Activated CD8-positive, alpha-beta T cell treated with anti-CD3 and anti-CD28 coated beads for 36 hours (primary cell): ENCODE measurements around the gene HDAC8. TPM values are rescaled to one million over a fixed set of nuclear protein-coding genes. Genes with fewer than 3 reads are reported as not detected.

Source experiments
- ATAC-seq: fragments of 200-7000 bp; cut with Tn5 transposase; one replicate; pipeline ENCODE4 v1.10.0; 2021; ENCODE audit warnings: mild to moderate bottlenecking, moderate library complexity
- CTCF ChIA-PET: fragments of 350-600 bp; sonication (Branson Sonifier 250); formaldehyde crosslinking; loops from one replicate; lab custom pipeline; 2021; ENCODE audit warnings: antibody characterized with exemption; lab: Charles Lee
- POLR2A ChIA-PET: fragments of 350-600 bp; sonication (Branson Sonifier 250); formaldehyde crosslinking; loops from one replicate; lab custom pipeline; 2021; ENCODE audit warnings: antibody characterized with exemption; lab: Charles Lee
- DNase-seq: peaks from one replicate; pipeline ENCODE4 v3.0.0-alpha.2; 2020
- H3K27ac Mint-ChIP-seq: one replicate; pipeline ENCODE4 v1.8.0; 2021; ENCODE audit warnings: mild to moderate bottlenecking, mixed read lengths
- H3K27me3 Mint-ChIP-seq: one replicate; pipeline ENCODE4 v1.8.0; 2021; ENCODE audit warnings: mixed read lengths
- H3K36me3 Mint-ChIP-seq: one replicate; pipeline ENCODE4 v1.8.0; 2021; ENCODE audit warnings: low read depth, mixed read lengths
- H3K4me1 Mint-ChIP-seq: one replicate; pipeline ENCODE4 v1.8.0; 2021; ENCODE audit warnings: low read depth, mixed read lengths
- H3K4me3 Mint-ChIP-seq: one replicate; pipeline ENCODE4 v1.8.0; 2021; ENCODE audit warnings: mild to moderate bottlenecking, moderate library complexity, mixed read lengths
- H3K9me3 Mint-ChIP-seq: one replicate; pipeline ENCODE4 v1.8.0; 2021; ENCODE audit warnings: mixed read lengths
- CTCF ChIP-seq: fragments of 200-600 bp; IDR thresholded peaks from one replicate; pipeline ENCODE4 v1.8.0; 2022; ENCODE audit warnings: antibody characterized with exemption, mild to moderate bottlenecking
- intact Hi-C: fragments of 100-400 bp; cut with micrococcal nuclease; formaldehyde crosslinking; loops from one replicate; pipeline ENCODE4 v1.10.0; 2022
- total RNA-seq, 2 experiments: library from RNA; stranded (reverse); gene quantifications; one replicate each; pipeline ENCODE4 v1.2.3, GENCODE V29; 2021

HDAC8 gene
- total RNA-seq, 2 experiments from 2014 or later: 14.6 to 17.8 TPM

GRCh38 chrX:72314881-72315280 is 257.8 kb downstream of the HDAC8 start:
- ChIA-PET POLR2A (no interaction called here), CTCF (no interaction called here)
- Mint-ChIP-seq H3K27ac (no peak overlapping the region), H3K4me1 (no peaks in the 10 kb centered on the region), H3K36me3 (no peaks in the 10 kb centered on the region), H3K27me3 (peaks cover 3% of the 10 kb centered on the region), H3K9me3 (no peaks in the 10 kb centered on the region), H3K4me3 (no peak overlapping the region)
- no peak for TF ChIP-seq CTCF
- intact Hi-C loops: no loop called here
- DNase-seq: no peak
- ATAC-seq: no peak

GRCh38 chrX:72313707-72314641 is 258.7 kb downstream of the HDAC8 start:
- DNase-seq: no peak
- peaks cover 3% of the 10 kb centered on the region for H3K4me1 Mint-ChIP-seq
- ATAC-seq: no peak
- intact Hi-C loops: no loop called here
- ChIA-PET POLR2A (no interaction called here), CTCF (no interaction called here)
- no peaks in the 10 kb centered on the region for H3K36me3 Mint-ChIP-seq
- H3K4me3 Mint-ChIP-seq: no peak overlapping the region
- no peak for TF ChIP-seq CTCF
- H3K27me3 Mint-ChIP-seq: peaks cover 7% of the 10 kb centered on the region
- H3K27ac Mint-ChIP-seq: no peak overlapping the region
- no peaks in the 10 kb centered on the region for H3K9me3 Mint-ChIP-seq

- Mint-ChIP-seq H3K4me1 (peaks cover 17% of the 10 kb centered on the region), H3K27me3 (peaks cover 18% of the 10 kb centered on the region), H3K36me3 (no peaks in the 10 kb centered on the region), H3K27ac (no peak overlapping the region), H3K9me3 (no peaks in the 10 kb centered on the region), H3K4me3 (no peak overlapping the region)
- ChIA-PET CTCF (no interaction called here), POLR2A (interaction anchor here (1.6 kb wide), 1 partner anchor 36 kb away, joined by 3 read pairs; the partner anchor contains the start of gene RPS4X)
- TF ChIP-seq CTCF: no peak
- DNase-seq: no peak
- intact Hi-C loops: no loop called here
- no peak for ATAC-seq
These were observed 260.2 kb downstream of the HDAC8 start for GRCh38 chrX:72312311-72312940.

- intact Hi-C loops: loop anchor here (10.0 kb wide), 1 partner anchor 235 kb away; no protein-coding TSS in a partner anchor
- Mint-ChIP-seq H3K27me3 (peaks cover 33% of the 10 kb centered on the region), H3K4me3 (no peak overlapping the region), H3K27ac (no peak overlapping the region), H3K36me3 (no peaks in the 10 kb centered on the region), H3K9me3 (no peaks in the 10 kb centered on the region), H3K4me1 (peaks cover 21% of the 10 kb centered on the region)
- CTCF ChIA-PET: no interaction called here
- no peak for TF ChIP-seq CTCF
- ATAC-seq: no peak
- POLR2A ChIA-PET: interaction anchor here (1.3 kb wide), 1 partner anchor 32 kb away, joined by 5 read pairs; the partner anchor contains the start of gene RPS4X
- DNase-seq: no peak
These were observed 263.2 kb downstream of the HDAC8 start for GRCh38 chrX:72309297-72310071.
